Measurements from ENCODE around the gene CWF19L2.
"Not testable (repeated sequence)": the region's sequence is repeated elsewhere in the genome, so short reads cannot be mapped to it uniquely, and the experiment has no call there.

The CWF19L2 gene

DNA sequence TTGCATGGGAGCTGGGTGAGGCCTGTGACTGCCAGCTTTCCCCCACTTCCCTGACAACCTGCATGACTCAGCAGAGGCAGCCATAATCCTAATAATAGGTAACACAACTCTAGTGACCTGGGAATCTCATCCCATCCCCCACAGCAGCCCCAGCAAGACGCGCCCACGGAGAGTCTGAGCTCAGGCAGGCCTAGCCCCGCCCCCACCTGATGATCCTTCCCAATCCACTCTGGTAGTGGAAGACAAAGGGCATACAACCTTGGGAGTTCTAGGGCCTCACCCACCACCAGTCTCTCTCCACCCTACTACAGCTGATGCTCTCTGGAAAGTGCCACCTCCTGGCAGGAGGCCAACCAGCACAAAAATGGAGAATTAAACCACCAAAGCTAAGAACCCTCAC is 60.3 kb downstream of the CWF19L2 start:
- Mint-ChIP-seq H3K27me3 (no peaks in the 10 kb centered on the region), H3K36me3 (peaks cover 29% of the 10 kb centered on the region), H3K27ac (no peak overlapping the region), H3K9me3 (peaks cover 2% of the 10 kb centered on the region), H3K4me1 (no peaks in the 10 kb centered on the region), H3K4me3 (no peak overlapping the region)
- DNase-seq, result no peak
- CTCF ChIA-PET, result no interaction called here

DNA sequence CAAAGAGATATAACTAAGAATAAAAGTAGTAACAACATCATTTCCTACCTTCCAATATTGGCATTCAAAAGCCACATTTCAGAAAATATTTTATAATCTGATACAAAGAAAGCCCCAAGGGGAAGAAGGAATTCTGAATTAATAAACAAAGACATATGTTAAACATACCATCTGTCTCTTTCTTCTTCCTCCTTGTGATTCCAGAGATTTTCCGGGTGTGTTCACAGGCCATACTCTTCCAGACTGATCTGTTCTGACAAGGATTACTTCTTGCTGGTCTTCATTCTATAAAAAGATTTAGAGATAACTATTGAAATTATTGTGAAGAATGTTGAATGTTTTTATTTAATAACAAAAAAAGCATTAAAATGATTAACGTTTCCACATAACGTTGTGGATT is 65.0 kb downstream of the CWF19L2 start:
- no peak for DNase-seq
- Mint-ChIP-seq H3K27ac (no peak overlapping the region), H3K4me1 (no peaks in the 10 kb centered on the region), H3K9me3 (no peaks in the 10 kb centered on the region), H3K4me3 (no peak overlapping the region), H3K27me3 (no peaks in the 10 kb centered on the region), H3K36me3 (peaks cover 34% of the 10 kb centered on the region)
- CTCF ChIA-PET, result no interaction called here

DNA sequence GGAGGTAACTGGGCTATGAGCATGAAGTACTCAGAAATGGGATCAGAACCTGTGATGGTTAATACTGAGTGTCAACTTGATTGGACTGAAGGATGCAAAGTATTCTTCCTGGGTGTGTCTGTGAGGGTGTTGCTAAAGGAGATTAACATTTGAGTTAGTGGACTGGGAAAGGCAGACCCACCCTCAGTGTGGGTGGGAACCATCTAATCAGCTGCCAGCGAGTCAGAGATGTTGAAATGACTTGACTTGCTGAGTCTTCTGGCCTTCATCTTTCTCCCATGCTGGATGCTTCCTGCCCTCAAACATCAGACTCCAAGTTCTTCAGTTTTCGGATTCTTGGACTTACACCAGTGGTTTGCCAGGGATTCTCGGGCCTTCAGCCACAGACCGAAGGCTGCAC is 66.9 kb downstream of the CWF19L2 start:
- H3K4me1 Mint-ChIP-seq, H3K27me3 Mint-ChIP-seq, H3K4me3 Mint-ChIP-seq, CTCF ChIA-PET, DNase-seq, H3K27ac Mint-ChIP-seq, H3K9me3 Mint-ChIP-seq: not testable (repeated sequence)
- peaks cover 33% of the 10 kb centered on the region for H3K36me3 Mint-ChIP-seq

DNA sequence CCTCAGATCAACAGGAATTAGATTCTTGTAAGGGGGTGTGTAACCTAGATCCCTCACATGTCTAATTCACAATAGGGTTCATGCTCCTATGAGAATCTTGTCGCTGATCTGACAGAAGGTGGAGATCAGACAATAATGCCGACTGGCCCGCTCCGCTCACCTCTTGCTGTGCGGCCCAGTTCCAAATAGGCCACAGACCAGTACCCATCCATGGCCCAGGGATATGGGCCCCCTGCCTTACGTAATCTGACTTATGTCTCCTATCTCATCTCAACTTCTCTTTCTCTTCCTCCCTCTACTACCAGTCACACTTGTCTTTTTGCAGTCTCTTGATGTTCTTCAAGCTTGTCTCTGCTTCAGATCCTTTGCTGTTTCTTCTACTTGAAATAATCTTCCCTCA is 70.0 kb downstream of the CWF19L2 start:
- Mint-ChIP-seq H3K9me3 (no peaks in the 10 kb centered on the region), H3K4me3 (no peak overlapping the region), H3K27me3 (no peaks in the 10 kb centered on the region), H3K27ac (no peak overlapping the region), H3K36me3 (peaks cover 34% of the 10 kb centered on the region), H3K4me1 (peaks cover 6% of the 10 kb centered on the region)
- CTCF ChIA-PET, result no interaction called here
- DNase-seq, result no peak

DNA sequence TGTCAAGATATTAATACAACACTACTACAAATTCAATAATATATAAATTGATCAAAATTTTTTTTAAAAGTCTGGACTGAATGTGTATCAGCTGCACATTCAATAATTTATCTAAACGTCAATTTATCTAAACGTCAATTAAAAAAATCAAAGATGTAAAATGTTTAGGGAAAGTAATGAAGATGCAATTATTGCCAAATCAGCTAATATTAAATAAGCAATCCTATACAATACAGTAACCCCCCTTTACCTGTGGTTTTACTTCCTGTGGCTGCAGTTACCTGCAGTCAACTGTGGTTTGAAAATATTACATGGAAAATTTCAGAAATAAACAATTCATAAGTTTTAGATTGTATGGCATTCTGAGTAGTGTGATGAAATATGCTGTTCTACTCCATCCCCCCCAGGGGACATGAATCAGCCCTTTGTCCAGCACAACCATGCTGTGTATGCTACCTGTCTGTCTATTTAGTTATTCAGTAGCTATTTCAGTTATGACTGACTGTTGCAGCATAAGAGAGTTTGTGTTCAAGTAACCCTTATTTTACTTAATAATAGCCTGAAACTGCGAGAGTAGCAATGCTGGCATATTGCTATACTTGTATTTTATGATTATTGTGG is 72.2 kb downstream of the CWF19L2 start:
- Mint-ChIP-seq H3K36me3 (peaks cover 19% of the 10 kb centered on the region), H3K4me3 (no peak overlapping the region), H3K27ac (no peak overlapping the region), H3K9me3 (no peaks in the 10 kb centered on the region), H3K27me3 (no peaks in the 10 kb centered on the region), H3K4me1 (peaks cover 6% of the 10 kb centered on the region)
- CTCF ChIA-PET, result no interaction called here
- DNase-seq, result no peak

DNA sequence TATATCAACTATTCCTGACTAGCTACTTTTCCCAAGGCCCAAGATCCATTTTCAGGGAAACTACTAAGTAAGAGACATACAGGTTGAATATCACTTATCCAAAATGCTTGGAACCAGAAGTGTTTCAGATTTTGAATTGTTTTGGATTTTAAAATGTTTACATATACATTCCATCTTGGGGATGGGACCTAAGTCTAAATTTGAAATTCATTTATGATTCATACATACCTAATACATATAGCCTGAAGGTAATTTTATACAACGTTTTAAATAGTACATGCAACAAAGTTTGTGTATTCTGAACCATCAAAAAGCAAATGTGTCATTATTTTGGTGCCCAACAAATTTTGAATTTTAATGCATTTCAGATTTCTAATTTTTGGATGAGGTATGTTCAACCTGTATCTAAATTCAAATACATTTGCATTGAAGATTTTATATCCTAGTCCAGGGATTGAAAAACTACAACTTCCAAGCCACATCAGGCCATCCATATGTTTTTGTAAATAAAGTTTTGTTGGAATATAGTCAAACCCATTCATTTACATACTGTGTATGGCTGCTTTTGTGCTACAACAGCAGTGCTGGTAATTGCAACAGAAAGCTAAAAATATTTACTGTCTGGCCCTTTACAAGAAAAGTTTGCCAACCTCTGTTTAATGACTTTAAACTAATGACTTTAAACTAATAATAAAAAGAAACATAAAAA is 73.3 kb downstream of the CWF19L2 start:
- Mint-ChIP-seq H3K4me1 (peaks cover 6% of the 10 kb centered on the region), H3K27me3 (no peaks in the 10 kb centered on the region)
- CTCF ChIA-PET, result no interaction called here

DNA sequence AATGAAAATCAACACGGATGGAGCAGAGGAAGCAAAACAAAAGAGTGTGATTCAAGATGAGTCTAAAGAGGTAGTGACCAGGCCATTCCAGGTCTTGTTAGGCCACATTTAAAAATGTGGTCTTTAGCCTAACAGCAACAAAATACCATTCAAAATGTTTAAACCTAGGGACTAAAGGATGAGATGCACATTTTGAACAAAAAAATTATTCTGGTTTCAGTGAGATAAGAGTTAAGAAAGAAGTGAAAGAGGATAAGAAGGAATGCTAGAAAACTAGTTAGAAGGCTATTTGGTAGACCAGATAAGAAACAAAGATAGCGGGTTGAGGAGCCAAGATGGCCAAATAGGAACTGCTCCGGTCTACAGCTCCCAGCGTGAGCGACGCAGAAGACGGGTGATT is 85.2 kb downstream of the CWF19L2 start:
- CTCF ChIA-PET, result no interaction called here
- no peak for DNase-seq
- Mint-ChIP-seq H3K4me3 (no peak overlapping the region), H3K36me3 (peaks cover 2% of the 10 kb centered on the region), H3K4me1 (no peaks in the 10 kb centered on the region), H3K27ac (no peak overlapping the region), H3K27me3 (no peaks in the 10 kb centered on the region), H3K9me3 (no peaks in the 10 kb centered on the region)

More for the DNA sequence above, 73.3 kb downstream of the CWF19L2 start:
- peaks cover 17% of the 10 kb centered on the region for H3K36me3 Mint-ChIP-seq
- no peak for DNase-seq
- no peak overlapping the region for H3K4me3 Mint-ChIP-seq
- H3K9me3 Mint-ChIP-seq, result no peaks in the 10 kb centered on the region
- H3K27ac Mint-ChIP-seq, result no peak overlapping the region

DNA sequence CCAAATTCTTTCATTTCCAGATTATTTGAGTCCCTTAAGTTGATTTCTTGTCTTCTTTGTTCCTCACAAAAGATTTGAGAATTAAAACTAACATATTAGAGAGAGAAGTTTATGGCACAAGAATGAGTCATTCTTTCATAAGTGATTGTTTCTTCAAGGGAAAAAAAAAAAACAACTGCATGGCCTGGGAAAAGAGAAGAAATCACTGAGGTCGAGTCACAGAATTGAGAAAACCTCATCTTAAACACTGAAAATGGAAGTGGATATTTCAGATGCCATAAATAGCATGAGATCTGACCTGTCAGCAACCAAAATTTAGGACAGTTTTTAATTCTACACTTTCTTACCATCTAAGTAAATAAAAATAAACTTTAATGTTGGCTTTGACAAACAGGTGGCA is 87.2 kb downstream of the CWF19L2 start:
- DNase-seq, result no peak
- CTCF ChIA-PET, result no interaction called here
- no peaks in the 10 kb centered on the region for H3K9me3 Mint-ChIP-seq
- H3K27me3 Mint-ChIP-seq, result no peaks in the 10 kb centered on the region
- no peaks in the 10 kb centered on the region for H3K4me1 Mint-ChIP-seq
- H3K4me3 Mint-ChIP-seq, result no peak overlapping the region
- H3K36me3 Mint-ChIP-seq, result peaks cover 2% of the 10 kb centered on the region
- H3K27ac Mint-ChIP-seq, result no peak overlapping the region

DNA sequence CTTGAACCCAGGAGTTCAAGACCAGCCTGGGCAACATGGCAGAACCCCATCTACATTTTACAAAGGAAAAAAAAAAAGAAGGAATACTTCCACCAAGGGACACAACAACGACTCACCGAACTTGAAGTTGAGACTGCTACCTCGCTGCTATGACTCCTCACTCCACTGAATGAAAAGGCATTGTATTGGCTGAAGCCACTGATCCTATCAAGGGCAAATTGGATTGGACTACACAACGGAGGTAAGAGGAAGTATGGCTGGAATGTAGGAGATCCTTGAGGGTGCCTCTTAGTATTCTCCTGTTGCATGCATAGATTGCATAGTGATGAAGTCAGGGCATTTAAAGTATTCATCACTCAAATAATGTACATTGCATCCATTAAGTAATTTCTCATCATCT is 97.9 kb downstream of the CWF19L2 start:
- Mint-ChIP-seq H3K27ac (no peak overlapping the region), H3K4me3 (no peak overlapping the region), H3K4me1 (no peaks in the 10 kb centered on the region), H3K27me3 (no peaks in the 10 kb centered on the region), H3K36me3 (peaks cover 23% of the 10 kb centered on the region), H3K9me3 (peaks cover 10% of the 10 kb centered on the region)
- DNase-seq, result no peak
- CTCF ChIA-PET, result no interaction called here

DNA sequence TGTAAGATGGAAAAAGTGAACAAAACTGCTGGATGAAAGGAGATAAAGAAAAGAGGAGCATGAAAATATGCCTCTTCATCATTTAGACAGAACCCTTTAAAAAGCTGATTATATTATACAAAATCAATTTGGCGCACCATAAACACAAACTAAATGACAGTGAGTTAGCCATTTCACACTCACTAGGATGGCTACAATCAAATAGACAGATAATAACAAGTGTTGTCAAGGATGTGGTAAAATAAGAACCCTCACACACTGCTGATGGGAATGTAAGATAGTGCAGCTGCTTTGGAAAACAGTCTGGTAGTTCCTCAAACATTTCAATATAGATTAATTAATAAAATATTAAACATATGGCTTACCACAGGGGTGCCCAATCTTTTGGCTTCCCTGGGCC is 99.7 kb downstream of the CWF19L2 start:
- Mint-ChIP-seq H3K4me3 (no peak overlapping the region), H3K27me3 (no peaks in the 10 kb centered on the region), H3K36me3 (peaks cover 23% of the 10 kb centered on the region), H3K9me3 (peaks cover 7% of the 10 kb centered on the region), H3K27ac (no peak overlapping the region), H3K4me1 (no peaks in the 10 kb centered on the region)
- CTCF ChIA-PET, result no interaction called here
- DNase-seq, result no peak

DNA sequence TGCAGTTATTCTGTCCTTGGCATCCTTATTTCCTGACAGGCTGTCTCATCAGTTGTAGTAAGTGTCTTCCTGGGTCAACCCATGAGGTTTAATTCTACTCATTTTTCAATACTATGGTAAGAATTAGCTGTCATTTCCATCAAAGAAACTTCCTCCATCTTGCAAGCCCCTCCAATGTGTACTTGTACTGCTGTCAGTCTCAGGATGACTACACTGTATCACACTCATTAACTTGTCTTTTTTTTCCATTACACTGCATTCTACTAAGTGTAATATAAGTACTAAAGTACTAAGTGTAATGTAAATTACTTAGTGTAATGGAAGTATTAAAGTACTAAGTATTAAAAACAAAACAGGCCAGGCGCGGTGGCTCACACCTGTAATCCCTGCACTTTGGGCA is 102.8 kb downstream of the CWF19L2 start:
- Mint-ChIP-seq H3K4me3 (no peak overlapping the region), H3K27ac (no peak overlapping the region), H3K36me3 (peaks cover 11% of the 10 kb centered on the region)

DNA sequence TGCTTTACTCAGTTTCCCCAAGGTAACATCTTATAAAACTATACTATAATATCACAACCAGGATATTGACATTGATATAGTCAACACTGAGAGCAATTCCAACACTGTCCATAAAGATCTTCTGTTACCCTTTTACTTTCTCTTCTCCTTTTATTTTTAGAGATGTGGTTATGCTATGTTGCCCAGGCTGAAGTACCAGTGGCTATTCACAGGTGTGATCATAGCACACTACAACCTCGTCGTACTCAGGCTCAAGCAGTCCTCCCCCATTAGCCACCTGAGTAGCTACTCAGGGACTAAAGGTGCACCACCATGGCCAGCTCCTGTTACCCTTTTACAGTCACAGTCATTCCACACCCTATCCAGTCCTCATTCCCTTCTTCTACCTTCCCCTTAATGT is 119.7 kb downstream of the CWF19L2 start:
- no peak overlapping the region for H3K27ac Mint-ChIP-seq
- H3K36me3 Mint-ChIP-seq, result peaks cover 9% of the 10 kb centered on the region
- no peaks in the 10 kb centered on the region for H3K9me3 Mint-ChIP-seq
- no peak overlapping the region for H3K4me3 Mint-ChIP-seq
- H3K27me3 Mint-ChIP-seq, result no peaks in the 10 kb centered on the region
- no peak for DNase-seq
- no peaks in the 10 kb centered on the region for H3K4me1 Mint-ChIP-seq
- CTCF ChIA-PET, result no interaction called here

More for the DNA sequence above, 102.8 kb downstream of the CWF19L2 start:
- no peak for DNase-seq
- CTCF ChIA-PET, result no interaction called here
- no peaks in the 10 kb centered on the region for H3K9me3 Mint-ChIP-seq
- H3K27me3 Mint-ChIP-seq, result no peaks in the 10 kb centered on the region
- no peaks in the 10 kb centered on the region for H3K4me1 Mint-ChIP-seq

DNA sequence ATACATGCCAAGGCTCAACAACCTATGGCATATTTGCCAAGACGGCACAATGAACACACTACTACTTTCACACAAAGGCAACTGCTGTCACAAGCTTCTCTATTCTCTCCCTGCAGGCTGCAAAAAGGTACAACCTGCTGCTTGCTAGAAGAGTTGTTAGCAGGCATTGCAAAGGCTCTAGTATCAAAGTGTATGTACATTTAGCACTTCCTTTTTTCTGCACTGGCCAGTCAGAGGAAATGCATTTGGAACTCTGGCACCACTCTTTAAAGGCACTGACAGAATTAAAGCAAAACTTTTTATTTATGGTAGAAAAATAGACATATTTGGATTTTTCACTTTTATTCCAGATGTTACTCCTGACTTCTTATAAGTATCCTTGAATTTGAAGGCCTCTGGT is 125.9 kb downstream of the CWF19L2 start:
- no peak overlapping the region for H3K27ac Mint-ChIP-seq
- DNase-seq, result no peak
- H3K4me3 Mint-ChIP-seq, result no peak overlapping the region
- H3K36me3 Mint-ChIP-seq, result peaks cover 24% of the 10 kb centered on the region
- H3K4me1 Mint-ChIP-seq, result no peaks in the 10 kb centered on the region
- H3K27me3 Mint-ChIP-seq, result no peaks in the 10 kb centered on the region
- no peaks in the 10 kb centered on the region for H3K9me3 Mint-ChIP-seq
- CTCF ChIA-PET, result no interaction called here

DNA sequence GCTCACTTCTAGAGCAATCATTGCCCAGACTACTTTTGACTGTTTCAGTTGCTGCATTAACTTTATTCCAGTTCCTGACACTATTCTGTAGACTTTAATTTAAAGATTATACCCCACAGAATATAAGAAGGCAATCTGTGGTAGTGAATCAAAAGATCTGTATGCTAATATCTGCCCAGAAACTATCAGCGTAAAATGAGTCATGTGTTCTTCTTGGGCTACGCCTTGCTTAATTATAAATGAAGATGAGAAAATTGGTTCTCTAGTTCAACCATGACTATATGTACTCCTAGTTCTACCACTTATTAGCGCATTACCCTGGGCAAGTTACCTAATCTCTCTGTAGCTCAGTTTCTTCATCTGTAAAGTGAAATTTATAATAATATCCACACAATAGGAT is 128.5 kb downstream of the CWF19L2 start:
- H3K27me3 Mint-ChIP-seq, result no peaks in the 10 kb centered on the region
- H3K4me1 Mint-ChIP-seq, result no peaks in the 10 kb centered on the region
- peaks cover 31% of the 10 kb centered on the region for H3K36me3 Mint-ChIP-seq
- CTCF ChIA-PET, result no interaction called here
- no peaks in the 10 kb centered on the region for H3K9me3 Mint-ChIP-seq
- no peak for DNase-seq
- H3K27ac Mint-ChIP-seq, result no peak overlapping the region
- no peak overlapping the region for H3K4me3 Mint-ChIP-seq

DNA sequence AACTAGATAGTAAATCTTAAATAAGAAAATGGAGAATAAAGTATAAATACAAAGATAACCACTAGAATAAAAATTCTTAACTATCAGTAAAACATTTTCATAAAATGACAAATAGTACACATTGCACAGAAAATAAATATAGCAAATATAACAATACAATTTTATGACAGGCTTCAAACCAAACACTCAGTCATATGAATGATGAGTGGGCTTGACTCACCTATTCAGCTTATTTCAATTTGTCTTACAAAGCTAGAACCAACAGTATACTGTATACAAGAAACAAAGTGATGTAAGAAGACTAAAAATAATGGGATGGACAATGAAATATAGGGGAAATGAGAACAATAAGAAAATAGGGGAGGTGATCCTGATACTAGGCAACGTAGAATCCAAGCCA is 141.2 kb downstream of the CWF19L2 start:
- Mint-ChIP-seq H3K36me3 (peaks cover 16% of the 10 kb centered on the region), H3K27me3 (no peaks in the 10 kb centered on the region), H3K27ac (no peak overlapping the region), H3K4me1 (no peaks in the 10 kb centered on the region), H3K9me3 (peaks cover 2% of the 10 kb centered on the region), H3K4me3 (no peak overlapping the region)
- CTCF ChIA-PET, result no interaction called here
- no peak for DNase-seq

Data from activated naive CD4-positive, alpha-beta T cell treated with anti-CD3 and anti-CD28 coated beads, Interleukin-2, amount 10 ng/mL, durations not matched to agents 7 days and 5 days (primary cell).